NT2/D1 (cell line): Measurements from ENCODE around the gene FARP1.

ENCODE experiments used
- DNase-seq: peaks from one replicate; pipeline ENCODE4 v3.0.0-alpha.2; 2011; ENCODE audit warnings: low read depth, low spot score
- H3K27me3 ChIP-seq: 2 replicates; pipeline ENCODE4 v1.6.0; 2011; ENCODE audit warnings: mild to moderate bottlenecking; ENCODE audit not compliant: insufficient read length, insufficient read depth
- H3K36me3 ChIP-seq: 2 replicates; pipeline ENCODE4 v1.6.1; 2011; ENCODE audit warnings: mild to moderate bottlenecking, low read length, mixed read lengths; ENCODE audit not compliant: insufficient read depth, insufficient read length
- H3K4me1 ChIP-seq: 2 replicates; pipeline ENCODE4 v1.5.1; 2011; ENCODE audit not compliant: insufficient read depth, insufficient read length
- H3K4me3 ChIP-seq: 2 replicates; pipeline ENCODE4 v1.5.1; 2011; ENCODE audit warnings: low read depth; ENCODE audit not compliant: insufficient read length
- H3K9ac ChIP-seq: 2 replicates; pipeline ENCODE4 v1.6.0; 2011; ENCODE audit warnings: low read depth; ENCODE audit not compliant: insufficient read length
- H3K9me3 ChIP-seq: 2 replicates; pipeline ENCODE4 v1.5.1; 2011; ENCODE audit warnings: mild to moderate bottlenecking, low read length; ENCODE audit not compliant: insufficient read depth
- SUZ12 ChIP-seq: IDR thresholded peaks from 2 replicates; pipeline ENCODE4 v1.6.1; 2011; ENCODE audit not compliant: insufficient read length, insufficient read depth; ENCODE audit errors: extremely low read depth
- YY1 ChIP-seq: IDR thresholded peaks from 2 replicates; pipeline ENCODE4 v1.6.1; 2011; ENCODE audit not compliant: insufficient read length, insufficient read depth
- ZNF274 ChIP-seq: IDR thresholded peaks from 2 replicates; pipeline ENCODE4 v1.6.1; 2011; ENCODE audit warnings: mild to moderate bottlenecking, low read depth, low read length

The FARP1 gene

GRCh38 chr13:98334620-98335205 lies 191.8 kb downstream of the FARP1 start:
- no peak for DNase-seq
- TF ChIP-seq ZNF274 (no peak), SUZ12 (no peak), YY1 (no peak)
- Histone ChIP-seq H3K36me3 (no peaks in the 10 kb centered on the region), H3K27me3 (no peaks in the 10 kb centered on the region), H3K4me3 (no peak overlapping the region), H3K9ac (no peak overlapping the region), H3K4me1 (peaks cover 2% of the 10 kb centered on the region), H3K9me3 (no peaks in the 10 kb centered on the region)

GRCh38 chr13:98335721-98336120 lies 192.8 kb downstream of the FARP1 start:
- no peak overlapping the region for H3K9ac ChIP-seq
- no peak overlapping the region for H3K4me3 ChIP-seq
- H3K4me1 ChIP-seq, result peaks cover 2% of the 10 kb centered on the region
- TF ChIP-seq YY1 (no peak), SUZ12 (no peak), ZNF274 (no peak)
- H3K36me3 ChIP-seq, result no peaks in the 10 kb centered on the region
- H3K9me3 ChIP-seq, result no peaks in the 10 kb centered on the region
- no peak for DNase-seq
- H3K27me3 ChIP-seq, result no peaks in the 10 kb centered on the region

- Histone ChIP-seq H3K36me3 (no peaks in the 10 kb centered on the region), H3K4me3 (no peak overlapping the region), H3K9me3 (no peaks in the 10 kb centered on the region), H3K9ac (no peak overlapping the region), H3K4me1 (peaks cover 2% of the 10 kb centered on the region), H3K27me3 (no peaks in the 10 kb centered on the region)
- TF ChIP-seq SUZ12 (no peak), YY1 (no peak), ZNF274 (no peak)
- no peak for DNase-seq
Observed at GRCh38 chr13:98338310-98338709, 195.4 kb downstream of the FARP1 start.

- Histone ChIP-seq H3K9ac (no peak overlapping the region), H3K9me3 (no peaks in the 10 kb centered on the region), H3K36me3 (no peaks in the 10 kb centered on the region), H3K27me3 (no peaks in the 10 kb centered on the region), H3K4me3 (no peak overlapping the region), H3K4me1 (no peaks in the 10 kb centered on the region)
- TF ChIP-seq YY1, result no peak
- TF ChIP-seq ZNF274, result no peak
- no peak for TF ChIP-seq SUZ12
- DNase-seq, result no peak
Observed at GRCh38 chr13:98339684-98340425, 197.0 kb downstream of the FARP1 start.

- no peak for DNase-seq
- TF ChIP-seq YY1 (no peak), ZNF274 (no peak), SUZ12 (no peak)
Observed at GRCh38 chr13:98342953-98343352, 200.1 kb downstream of the FARP1 start.

GRCh38 chr13:98343461-98343860 lies 200.6 kb downstream of the FARP1 start:
- Histone ChIP-seq H3K4me3 (no peak overlapping the region), H3K36me3 (peaks cover 6% of the 10 kb centered on the region)

More at GRCh38 chr13:98342953-98343352, 200.1 kb downstream of the FARP1 start:
- Histone ChIP-seq H3K4me3 (no peak overlapping the region), H3K9ac (no peak overlapping the region), H3K9me3 (no peaks in the 10 kb centered on the region), H3K27me3 (no peaks in the 10 kb centered on the region), H3K36me3 (peaks cover 6% of the 10 kb centered on the region), H3K4me1 (no peaks in the 10 kb centered on the region)

GRCh38 chr13:98344392-98344791 lies 201.5 kb downstream of the FARP1 start:
- no peaks in the 10 kb centered on the region for H3K4me1 ChIP-seq
- no peak overlapping the region for H3K4me3 ChIP-seq
- H3K9me3 ChIP-seq, result no peaks in the 10 kb centered on the region
- DNase-seq, result no peak
- no peaks in the 10 kb centered on the region for H3K27me3 ChIP-seq
- TF ChIP-seq YY1 (no peak), SUZ12 (no peak), ZNF274 (no peak)
- H3K36me3 ChIP-seq, result peaks cover 6% of the 10 kb centered on the region
- H3K9ac ChIP-seq, result no peak overlapping the region

More at GRCh38 chr13:98343461-98343860, 200.6 kb downstream of the FARP1 start:
- no peak for DNase-seq
- Histone ChIP-seq H3K27me3 (no peaks in the 10 kb centered on the region), H3K9me3 (no peaks in the 10 kb centered on the region), H3K9ac (no peak overlapping the region), H3K4me1 (no peaks in the 10 kb centered on the region)
- TF ChIP-seq ZNF274 (no peak), YY1 (no peak), SUZ12 (no peak)

- no peaks in the 10 kb centered on the region for H3K4me1 ChIP-seq
- H3K36me3 ChIP-seq, result peaks cover 6% of the 10 kb centered on the region
- H3K27me3 ChIP-seq, result no peaks in the 10 kb centered on the region
- TF ChIP-seq ZNF274 (no peak), YY1 (no peak)
- no peak for DNase-seq
- H3K9ac ChIP-seq, result no peak overlapping the region
- H3K4me3 ChIP-seq, result no peak overlapping the region
- no peaks in the 10 kb centered on the region for H3K9me3 ChIP-seq
Observed at GRCh38 chr13:98345107-98345935, 202.4 kb downstream of the FARP1 start.
